Measurements from ENCODE around the gene WNT7A.
"Not testable (repeated sequence)": the region's sequence is repeated elsewhere in the genome, so short reads cannot be mapped to it uniquely, and the experiment has no call there.

Gene WNT7A

GRCh38 chr3:13879946-13880810 lies at the start of gene WNT7A:
WNT7A (minus strand) TSS chr3:13880071; CDS start chr3:13879816, 255 bp downstream.
- Histone ChIP-seq H3K9me3 (ENCODE audit: control insufficient read depth, insufficient read depth, low read length) (no peaks in the 10 kb centered on the region), H3K27me3 (ENCODE audit: control insufficient read depth, insufficient read depth, low read length) (peaks cover 87% of the 10 kb centered on the region), H3K4me1 (ENCODE audit: control insufficient read depth, insufficient read depth, low read length) (no peaks in the 10 kb centered on the region), H3K36me3 (ENCODE audit: control insufficient read depth, insufficient read depth, low read length) (no peaks in the 10 kb centered on the region), H3K9ac (ENCODE audit: low read depth, low read length) (no peak within 1 kb of the TSS), H3K4me3 (ENCODE audit: low read depth, low read length) (peak within 1 kb of the TSS; percentile 75)

GRCh38 chr3:13928741-13929140 lies 48.9 kb upstream of the WNT7A start:
- H3K36me3 ChIP-seq (ENCODE audit: control insufficient read depth, insufficient read depth, low read length); H3K9ac ChIP-seq (ENCODE audit: low read depth, low read length); H3K4me3 ChIP-seq (ENCODE audit: low read depth, low read length); H3K27me3 ChIP-seq (ENCODE audit: control insufficient read depth, insufficient read depth, low read length); H3K9me3 ChIP-seq (ENCODE audit: control insufficient read depth, insufficient read depth, low read length); H3K4me1 ChIP-seq (ENCODE audit: control insufficient read depth, insufficient read depth, low read length): not testable (repeated sequence)

DNA sequence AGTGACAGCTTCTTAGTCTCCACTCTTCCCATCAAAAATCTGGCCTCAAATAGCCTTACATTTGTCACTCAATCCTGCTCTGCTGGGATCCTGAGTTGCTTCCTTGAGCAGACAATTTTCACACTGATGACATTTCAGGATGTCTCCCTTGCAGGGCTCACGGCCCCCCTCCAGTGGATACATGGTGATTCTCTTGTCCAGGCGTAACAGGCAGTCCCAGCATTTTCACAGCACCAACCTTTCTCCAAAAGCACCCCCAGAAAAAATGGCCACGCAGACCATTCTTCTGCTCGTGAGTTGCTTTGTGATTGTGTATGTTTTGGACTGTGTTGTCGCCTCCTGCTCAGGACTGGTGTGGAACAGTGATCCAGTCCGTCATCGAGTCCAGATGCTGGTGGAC lies 47.4 kb upstream of the WNT7A start:
- Histone ChIP-seq H3K4me1 (ENCODE audit: control insufficient read depth, insufficient read depth, low read length) (no peaks in the 10 kb centered on the region), H3K4me3 (ENCODE audit: low read depth, low read length) (no peak overlapping the region), H3K9me3 (ENCODE audit: control insufficient read depth, insufficient read depth, low read length) (peaks cover 3% of the 10 kb centered on the region), H3K27me3 (ENCODE audit: control insufficient read depth, insufficient read depth, low read length) (no peaks in the 10 kb centered on the region), H3K36me3 (ENCODE audit: control insufficient read depth, insufficient read depth, low read length) (no peaks in the 10 kb centered on the region), H3K9ac (ENCODE audit: low read depth, low read length) (no peak overlapping the region)

DNA sequence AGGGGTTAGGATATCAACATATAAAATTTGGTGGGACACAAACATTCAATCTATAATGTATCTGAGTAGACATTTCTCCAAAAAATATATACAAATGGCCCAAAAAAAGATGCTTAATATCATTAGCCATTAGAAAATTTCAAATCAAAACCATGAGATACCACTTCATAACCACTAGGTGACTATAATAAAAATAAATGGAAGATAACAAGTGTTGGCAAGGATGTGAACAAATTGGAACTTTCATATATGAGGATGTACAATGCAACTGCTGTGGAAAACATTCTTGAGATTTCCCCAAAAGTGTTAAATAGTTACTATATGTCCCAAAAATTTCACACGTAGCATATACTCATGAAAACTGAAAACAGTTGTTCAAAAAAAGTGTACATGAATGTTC lies 36.5 kb upstream of the WNT7A start:
- Histone ChIP-seq H3K4me3 (ENCODE audit: low read depth, low read length) (no peak overlapping the region), H3K27me3 (ENCODE audit: control insufficient read depth, insufficient read depth, low read length) (no peaks in the 10 kb centered on the region), H3K36me3 (ENCODE audit: control insufficient read depth, insufficient read depth, low read length) (no peaks in the 10 kb centered on the region), H3K4me1 (ENCODE audit: control insufficient read depth, insufficient read depth, low read length) (no peaks in the 10 kb centered on the region), H3K9ac (ENCODE audit: low read depth, low read length) (no peak overlapping the region), H3K9me3 (ENCODE audit: control insufficient read depth, insufficient read depth, low read length) (no peaks in the 10 kb centered on the region)

GRCh38 chr3:13902648-13903238 lies 22.9 kb upstream of the WNT7A start:
- Histone ChIP-seq H3K9ac (ENCODE audit: low read depth, low read length) (no peak overlapping the region), H3K27me3 (ENCODE audit: control insufficient read depth, insufficient read depth, low read length) (no peaks in the 10 kb centered on the region), H3K4me1 (ENCODE audit: control insufficient read depth, insufficient read depth, low read length) (no peaks in the 10 kb centered on the region), H3K36me3 (ENCODE audit: control insufficient read depth, insufficient read depth, low read length) (no peaks in the 10 kb centered on the region), H3K9me3 (ENCODE audit: control insufficient read depth, insufficient read depth, low read length) (peaks cover 18% of the 10 kb centered on the region), H3K4me3 (ENCODE audit: low read depth, low read length) (no peak overlapping the region)

GRCh38 chr3:13901935-13902584 lies 22.2 kb upstream of the WNT7A start:
- Histone ChIP-seq H3K4me3 (ENCODE audit: low read depth, low read length) (no peak overlapping the region), H3K9ac (ENCODE audit: low read depth, low read length) (no peak overlapping the region), H3K4me1 (ENCODE audit: control insufficient read depth, insufficient read depth, low read length) (no peaks in the 10 kb centered on the region), H3K9me3 (ENCODE audit: control insufficient read depth, insufficient read depth, low read length) (peaks cover 17% of the 10 kb centered on the region), H3K27me3 (ENCODE audit: control insufficient read depth, insufficient read depth, low read length) (no peaks in the 10 kb centered on the region), H3K36me3 (ENCODE audit: control insufficient read depth, insufficient read depth, low read length) (no peaks in the 10 kb centered on the region)

DNA sequence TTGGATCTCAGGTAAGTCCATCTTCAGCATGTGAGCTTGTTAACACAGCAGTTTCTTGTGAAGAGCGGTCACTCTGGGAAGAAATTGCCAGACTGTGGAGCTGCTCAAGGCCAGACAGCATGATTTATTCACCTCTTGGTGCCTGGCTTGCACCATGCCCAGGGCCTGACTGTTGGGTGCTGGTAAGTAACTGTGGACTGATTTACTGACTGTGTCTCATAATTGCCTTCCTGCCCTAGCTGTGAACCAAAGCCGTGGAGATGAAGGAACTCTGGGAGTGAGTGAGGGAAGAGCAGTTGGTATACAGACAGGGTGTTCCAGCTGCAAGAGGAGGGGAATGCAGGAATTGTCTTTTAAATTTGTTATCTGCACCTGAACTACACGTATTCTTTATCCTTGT lies 18.5 kb upstream of the WNT7A start:
- peaks cover 24% of the 10 kb centered on the region for H3K27me3 ChIP-seq (ENCODE audit: control insufficient read depth, insufficient read depth, low read length)
- peaks cover 6% of the 10 kb centered on the region for H3K9me3 ChIP-seq (ENCODE audit: control insufficient read depth, insufficient read depth, low read length)
- peaks cover 3% of the 10 kb centered on the region for H3K4me1 ChIP-seq (ENCODE audit: control insufficient read depth, insufficient read depth, low read length)
- no peaks in the 10 kb centered on the region for H3K36me3 ChIP-seq (ENCODE audit: control insufficient read depth, insufficient read depth, low read length)
- no peak overlapping the region for H3K9ac ChIP-seq (ENCODE audit: low read depth, low read length)
- no peak overlapping the region for H3K4me3 ChIP-seq (ENCODE audit: low read depth, low read length)

GRCh38 chr3:13896473-13897154 lies 16.7 kb upstream of the WNT7A start:
- Histone ChIP-seq H3K9me3 (ENCODE audit: control insufficient read depth, insufficient read depth, low read length) (no peaks in the 10 kb centered on the region), H3K4me1 (ENCODE audit: control insufficient read depth, insufficient read depth, low read length) (peaks cover 3% of the 10 kb centered on the region), H3K36me3 (ENCODE audit: control insufficient read depth, insufficient read depth, low read length) (no peaks in the 10 kb centered on the region), H3K4me3 (ENCODE audit: low read depth, low read length) (peak overlapping the region; percentile 82), H3K27me3 (ENCODE audit: control insufficient read depth, insufficient read depth, low read length) (peaks cover 24% of the 10 kb centered on the region), H3K9ac (ENCODE audit: low read depth, low read length) (no peak overlapping the region)

- Histone ChIP-seq H3K36me3 (ENCODE audit: control insufficient read depth, insufficient read depth, low read length) (no peaks in the 10 kb centered on the region), H3K9ac (ENCODE audit: low read depth, low read length) (peak overlapping the region; percentile 8), H3K27me3 (ENCODE audit: control insufficient read depth, insufficient read depth, low read length) (peaks cover 24% of the 10 kb centered on the region), H3K9me3 (ENCODE audit: control insufficient read depth, insufficient read depth, low read length) (no peaks in the 10 kb centered on the region), H3K4me3 (ENCODE audit: low read depth, low read length) (peak overlapping the region; percentile 82), H3K4me1 (ENCODE audit: control insufficient read depth, insufficient read depth, low read length) (peaks cover 3% of the 10 kb centered on the region)
Observed at GRCh38 chr3:13895155-13896105, 15.6 kb upstream of the WNT7A start.

- H3K9ac ChIP-seq (ENCODE audit: low read depth, low read length): peak overlapping the region; percentile 8
Observed at GRCh38 chr3:13894807-13895154, 14.9 kb upstream of the WNT7A start.

More at GRCh38 chr3:13894807-13895154, 14.9 kb upstream of the WNT7A start:
- H3K4me3 ChIP-seq (ENCODE audit: low read depth, low read length): peak overlapping the region; percentile 82
- no peaks in the 10 kb centered on the region for H3K9me3 ChIP-seq (ENCODE audit: control insufficient read depth, insufficient read depth, low read length)
- peaks cover 3% of the 10 kb centered on the region for H3K4me1 ChIP-seq (ENCODE audit: control insufficient read depth, insufficient read depth, low read length)
- peaks cover 27% of the 10 kb centered on the region for H3K27me3 ChIP-seq (ENCODE audit: control insufficient read depth, insufficient read depth, low read length)
- H3K36me3 ChIP-seq (ENCODE audit: control insufficient read depth, insufficient read depth, low read length): no peaks in the 10 kb centered on the region

All from iPS-15b (cell line).